Adrenal gland (tissue), 12 donors: ENCODE measurements around the gene CDC34. TPM values are rescaled to one million over a fixed set of nuclear protein-coding genes. Genes with fewer than 3 reads are reported as not detected.

Experiments used
- DNase-seq, 7 donors: peaks; one replicate each; pipeline ENCODE4 v3.0.0-alpha.2; 2019 to 2020
- H3K27ac ChIP-seq, 5 donors: fragments of 200-600 bp; sonication (generic) in 4 of 5; 1 replicate in 3 of 5; 2 replicates in 2 of 5; pipeline versions ENCODE4 v1.5.1 to v1.8.0; 2016 to 2020; ENCODE audit warnings: mild to moderate bottlenecking in 1 of 5
- H3K27me3 ChIP-seq: fragments of 200-600 bp; 2 replicates; pipeline ENCODE4 v1.8.0; 2021
- H3K36me3 ChIP-seq, 2 donors: fragments of 200-600 bp; replicated peaks in 1 of 2; 1 replicate in 1 of 2; 2 replicates in 1 of 2; pipeline versions ENCODE4 v1.5.1 to v1.8.0; 2018 to 2022
- H3K4me1 ChIP-seq, 2 donors: fragments of 200-600 bp; replicated peaks in 1 of 2; 1 replicate in 1 of 2; 2 replicates in 1 of 2; pipeline versions ENCODE4 v1.5.1 to v1.8.0; 2018 to 2021
- H3K4me3 ChIP-seq, 4 donors: fragments of 200-600 bp; sonication (generic) in 3 of 4; one replicate each; pipeline ENCODE4 v1.5.1; 2016 to 2018
- H3K9me3 ChIP-seq, 3 donors: fragments of 200-600 bp; sonication (generic) in 1 of 3; replicated peaks in 1 of 3; 1 replicate in 2 of 3; 2 replicates in 1 of 3; pipeline versions ENCODE4 v1.5.1 to v1.8.0; 2016 to 2021
- CTCF ChIP-seq, 6 experiments: fragments of 450-650 bp in 4 of 6; fragments of 200-600 bp in 2 of 6; sonication (generic) in 1 of 6; IDR thresholded peaks; 1 replicate in 5 of 6; 2 replicates in 1 of 6; pipeline versions ENCODE4 v1.5.1 to v1.8.0; 2016 to 2021; ENCODE audit warnings: antibody characterized with exemption in 6 of 6, mild to moderate bottlenecking in 2 of 6, moderate library complexity in 1 of 6
- POLR2A ChIP-seq, 2 donors: fragments of 450-650 bp; IDR thresholded peaks; one replicate each; pipeline ENCODE4 v1.6.1; 2017; ENCODE audit warnings: antibody characterized with exemption in 2 of 2, mild to moderate bottlenecking in 2 of 2, moderate library complexity in 1 of 2
- WGBS, 4 donors: extraction: QIAGEN DNeasy Blood & Tissue Kit in 2 of 4; methylation state at CpG; one replicate each; pipeline versions ENCODE4 v1.1.5 to v1.1.7; 2013 to 2017; 5-methylcytosine and 5-hydroxymethylcytosine counted together
- intact Hi-C, 2 donors: fragments of 100-400 bp; cut with DNase I; formaldehyde crosslinking; loops; one replicate each; pipeline versions ENCODE4 v1.14.1 to v1.15.0; 2022 to 2023
- polyA plus RNA-seq, 3 donors: library from polyadenylated mRNA; stranded (reverse); fragments of 200-250 nt in 2 of 3; fragments of 350-450 nt in 1 of 3; fragmentation: Illumina TruSeq in 1 of 3; extraction: RNeasy Lipid Tissue Mini Kit (QIAGEN cat#74804) in 1 of 3; gene quantifications; one replicate each; pipeline ENCODE4 v1.2.3, GENCODE V29; 2013 to 2014
- total RNA-seq, 9 donors: library from RNA; depleted of rRNA in 4 of 9; stranded (reverse); fragments of >200 nt in 4 of 9; fragments of 120-200 nt in 1 of 9; fragmentation: NEBNext Ultra II Directional in 1 of 9; extraction: Animal tissue kit (Norgen Biotek cat#: 25700) in 1 of 9; gene quantifications; one replicate each; pipeline versions ENCODE4 v1.1.0 to v1.2.4, GENCODE V29; 2013 to 2023
- donor health status: healthy with polysubstance abuse.
- donor health status: Bipolar disorder and iron deficiency.
- donor health status: DM: yes; HTN: yes; CAD: no.
- donor health status: DM: no; HTN: no; CAD: no.
- donor health status: DM: no; HTN: no; CAD: no.
- donor health status: DM: yes; HTN: yes; CAD: no.

Gene CDC34
- total and polyA plus RNA-seq, 12 donors: 22.2 to 151 (median 64.9) TPM

GRCh38 chr19:547836-548720 is 16.5 kb downstream of the CDC34 start:
- 80 to 85% (median 85%) methylated on average over 11 to 26 of the region's 26 CpGs for WGBS, 4 donors
- TF ChIP-seq CTCF (IDR thresholded peaks at IDR 0.05) (no peak), POLR2A (IDR thresholded peaks at IDR 0.05) (no peak)
- DNase-seq: no peak
- no peaks in the 10 kb centered on the region for H3K36me3 ChIP-seq
- H3K4me3 ChIP-seq: no peak overlapping the region
- intact Hi-C loops: no loop called here
- no peak overlapping the region for H3K27ac ChIP-seq
- no peaks in the 10 kb centered on the region for H3K9me3 ChIP-seq
- H3K4me1 ChIP-seq: no peaks in the 10 kb centered on the region
- H3K27me3 ChIP-seq: no peaks in the 10 kb centered on the region

GRCh38 chr19:548886-549830 is 17.6 kb downstream of the CDC34 start:
- intact Hi-C loops: no loop called here
- Histone ChIP-seq H3K27ac (no peak overlapping the region), H3K36me3 (no peaks in the 10 kb centered on the region), H3K4me1 (no peaks in the 10 kb centered on the region), H3K27me3 (no peaks in the 10 kb centered on the region), H3K9me3 (no peaks in the 10 kb centered on the region), H3K4me3 (no peak overlapping the region)
- WGBS, 4 donors: 72 to 83% (median 77%) methylated on average over 13 to 52 of the region's 52 CpGs
- TF ChIP-seq POLR2A (IDR thresholded peaks at IDR 0.05): no peak
- TF ChIP-seq CTCF (IDR thresholded peaks at IDR 0.05): no peak
- DNase-seq: no peak

- Histone ChIP-seq H3K27me3 (no peaks in the 10 kb centered on the region), H3K27ac (no peak overlapping the region), H3K9me3 (no peaks in the 10 kb centered on the region), H3K4me1 (no peaks in the 10 kb centered on the region), H3K4me3 (no peak overlapping the region), H3K36me3 (no peaks in the 10 kb centered on the region)
- WGBS, 4 donors: 71 to 84% (median 76%) methylated on average over 17 to 20 of the region's 20 CpGs
- no peak for TF ChIP-seq POLR2A (IDR thresholded peaks at IDR 0.05)
- TF ChIP-seq CTCF (IDR thresholded peaks at IDR 0.05): no peak
- intact Hi-C loops: no loop called here
- no peak for DNase-seq
Measured at GRCh38 chr19:554817-555216, 23.3 kb downstream of the CDC34 start.

- no peak for TF ChIP-seq POLR2A (IDR thresholded peaks at IDR 0.05)
- TF ChIP-seq CTCF (IDR thresholded peaks at IDR 0.05): no peak
- H3K27me3 ChIP-seq: no peaks in the 10 kb centered on the region
- no peaks in the 10 kb centered on the region for H3K4me1 ChIP-seq
- intact Hi-C loops: no loop called here
- H3K36me3 ChIP-seq: no peaks in the 10 kb centered on the region
- 87 to 95% (median 89%) methylated on average over 11 to 14 of the region's 14 CpGs for WGBS, 4 donors
- DNase-seq: no peak
- H3K27ac ChIP-seq: no peak overlapping the region
- no peaks in the 10 kb centered on the region for H3K9me3 ChIP-seq
- H3K4me3 ChIP-seq: no peak overlapping the region
Measured at GRCh38 chr19:555474-555808, 23.9 kb downstream of the CDC34 start.
